Loucy (cell line): ENCODE data around the gene WWC1.

Source experiments
- H2AFZ ChIP-seq: fragments of 200-600 bp; sonication (generic); 2 replicates; pipeline ENCODE4 v1.6.0; 2016; ENCODE audit warnings: antibody characterized with exemption, mild to moderate bottlenecking, low read length, moderate library complexity
- H3F3A ChIP-seq: fragments of 200-600 bp; 2 replicates; pipeline ENCODE4 v1.6.0; 2016; ENCODE audit warnings: antibody characterized with exemption, low read depth, mild to moderate bottlenecking
- H3K27me3 ChIP-seq: fragments of 200-600 bp; sonication (generic); 2 replicates; pipeline ENCODE4 v1.6.1; 2014; ENCODE audit warnings: low read length, mild to moderate bottlenecking; ENCODE audit not compliant: insufficient read depth, poor library complexity, severe bottlenecking
- H3K36me3 ChIP-seq: fragments of 200-600 bp; sonication (generic); 2 replicates; pipeline ENCODE4 v1.6.1; 2016; ENCODE audit warnings: low read length; ENCODE audit not compliant: insufficient read depth
- H3K4me1 ChIP-seq: fragments of 200-600 bp; sonication (generic); 2 replicates; pipeline ENCODE4 v1.5.1; 2014; ENCODE audit warnings: low read length, mild to moderate bottlenecking; ENCODE audit not compliant: insufficient read depth, poor library complexity, severe bottlenecking
- H3K4me2 ChIP-seq: fragments of 200-600 bp; sonication (generic); 2 replicates; pipeline ENCODE4 v1.6.0; 2014; ENCODE audit warnings: antibody characterized with exemption, low read length, low read depth, mild to moderate bottlenecking; ENCODE audit not compliant: poor library complexity, severe bottlenecking
- H3K4me3 ChIP-seq: fragments of 200-600 bp; sonication (generic); 2 replicates; pipeline ENCODE4 v1.5.1; 2014; ENCODE audit warnings: low read length, mild to moderate bottlenecking, mixed read lengths; ENCODE audit not compliant: poor library complexity, severe bottlenecking
- H3K79me2 ChIP-seq: fragments of 200-600 bp; sonication (generic); 2 replicates; pipeline ENCODE4 v1.6.1; 2014; ENCODE audit warnings: low read length; ENCODE audit not compliant: insufficient read depth
- H3K9ac ChIP-seq: fragments of 200-600 bp; sonication (generic); 2 replicates; pipeline ENCODE4 v1.6.0; 2014; ENCODE audit warnings: mild to moderate bottlenecking, low read depth, low read length, moderate library complexity; ENCODE audit not compliant: poor library complexity, severe bottlenecking
- H3K9me2 ChIP-seq: fragments of 200-600 bp; sonication (generic); replicated peaks from 2 replicates; pipeline ENCODE4 v1.6.1; 2016; ENCODE audit warnings: low read depth, low read length, mixed read lengths
- H3K9me3 ChIP-seq: fragments of 200-600 bp; sonication (generic); 2 replicates; pipeline ENCODE4 v1.6.1; 2014; ENCODE audit warnings: mild to moderate bottlenecking, antibody characterized with exemption, low read length, low read depth; ENCODE audit not compliant: insufficient read depth
- H4K20me1 ChIP-seq: fragments of 200-600 bp; sonication (generic); 2 replicates; pipeline ENCODE4 v1.6.0; 2014; ENCODE audit warnings: antibody characterized with exemption, low read length, mild to moderate bottlenecking; ENCODE audit not compliant: insufficient read depth, poor library complexity, severe bottlenecking
- CTCF ChIP-seq: fragments of 200-600 bp; sonication (generic); conservative IDR thresholded peaks from 2 replicates; pipeline ENCODE4 v1.5.1; 2014; ENCODE audit warnings: mild to moderate bottlenecking, antibody characterized with exemption, low read length
- EZH2phosphoT487 ChIP-seq: fragments of 200-600 bp; IDR thresholded peaks from 2 replicates; pipeline ENCODE4 v1.6.1; 2018; ENCODE audit warnings: antibody characterized with exemption, mild to moderate bottlenecking, moderate library complexity, borderline replicate concordance

WWC1 gene

GRCh38 chr5:168357876-168358275 lies 66.4 kb downstream of the WWC1 start:
- Histone ChIP-seq H3K4me2 (no peak overlapping the region), H3K4me3 (no peak overlapping the region), H3F3A (no peaks in the 10 kb centered on the region), H3K9me2 (no peaks in the 10 kb centered on the region), H3K36me3 (no peaks in the 10 kb centered on the region), H3K9me3 (no peaks in the 10 kb centered on the region), H2AFZ (no peak overlapping the region), H3K27me3 (no peaks in the 10 kb centered on the region), H3K9ac (no peak overlapping the region), H4K20me1 (no peaks in the 10 kb centered on the region), H3K79me2 (no peaks in the 10 kb centered on the region), H3K4me1 (no peaks in the 10 kb centered on the region)
- TF ChIP-seq EZH2phosphoT487, result no peak
- no peak for TF ChIP-seq CTCF

- no peaks in the 10 kb centered on the region for H3K36me3 ChIP-seq
- no peaks in the 10 kb centered on the region for H3K9me3 ChIP-seq
- no peaks in the 10 kb centered on the region for H3K27me3 ChIP-seq
- H4K20me1 ChIP-seq, result no peaks in the 10 kb centered on the region
- H3K79me2 ChIP-seq, result no peaks in the 10 kb centered on the region
- no peak overlapping the region for H3K4me3 ChIP-seq
- no peak overlapping the region for H2AFZ ChIP-seq
- no peak for TF ChIP-seq EZH2phosphoT487
- no peak for TF ChIP-seq CTCF
- no peaks in the 10 kb centered on the region for H3K4me1 ChIP-seq
- H3F3A ChIP-seq, result no peaks in the 10 kb centered on the region
- no peak overlapping the region for H3K9ac ChIP-seq
- no peak overlapping the region for H3K4me2 ChIP-seq
- H3K9me2 ChIP-seq, result no peaks in the 10 kb centered on the region
Observed at GRCh38 chr5:168359820-168360460, 68.5 kb downstream of the WWC1 start.

GRCh38 chr5:168360521-168361285 lies 69.3 kb downstream of the WWC1 start:
- no peak overlapping the region for H3K9ac ChIP-seq
- no peaks in the 10 kb centered on the region for H3K9me3 ChIP-seq
- no peak overlapping the region for H2AFZ ChIP-seq
- H3K9me2 ChIP-seq, result no peaks in the 10 kb centered on the region
- H3K79me2 ChIP-seq, result no peaks in the 10 kb centered on the region
- H3K27me3 ChIP-seq, result no peaks in the 10 kb centered on the region
- H3K36me3 ChIP-seq, result no peaks in the 10 kb centered on the region
- no peaks in the 10 kb centered on the region for H4K20me1 ChIP-seq
- TF ChIP-seq EZH2phosphoT487, result no peak
- no peak for TF ChIP-seq CTCF
- no peak overlapping the region for H3K4me2 ChIP-seq
- H3F3A ChIP-seq, result no peaks in the 10 kb centered on the region
- H3K4me1 ChIP-seq, result no peaks in the 10 kb centered on the region
- no peak overlapping the region for H3K4me3 ChIP-seq
